ENCODE measurements around the gene TRPV5. TPM values are rescaled to one million over a fixed set of nuclear protein-coding genes. Genes with fewer than 3 reads are reported as not detected.

The TRPV5 gene
- total RNA-seq, 2 experiments from 2014 or later, result 0.06 TPM; not detected in 1

- no peak overlapping the region for H2AFZ ChIP-seq (ENCODE audit: low read length)
- TF ChIP-seq CTCF (conservative IDR thresholded peaks at IDR 0.05; ENCODE audit: low read length), result no peak
- no peak for TF ChIP-seq EZH2phosphoT487 (IDR thresholded peaks at IDR 0.05; ENCODE audit: borderline replicate concordance, low read depth, low read length)
- H3K79me2 ChIP-seq (ENCODE audit: insufficient read depth, low read depth, low read length), result no peaks in the 10 kb centered on the region
- H3K9me3 ChIP-seq (ENCODE audit: low read length), result no peaks in the 10 kb centered on the region
- CTCF ChIA-PET (ENCODE audit: unreplicated experiment), result no interaction called here
- POLR2A ChIA-PET, result no interaction called here
- BruUV-seq (replicated peaks), result no TSS peak
- H3K4me3 ChIP-seq (ENCODE audit: low read depth, low read length, poor library complexity, severe bottlenecking), result no peak overlapping the region
- H4K20me1 ChIP-seq (ENCODE audit: insufficient read depth, low read length), result no peaks in the 10 kb centered on the region
- no peak for DNase-seq (ENCODE audit: low spot score)
- no peaks in the 10 kb centered on the region for H3K4me1 ChIP-seq (ENCODE audit: insufficient read depth, low read length, poor library complexity, severe bottlenecking)
- no peaks in the 10 kb centered on the region for H3K36me3 ChIP-seq (ENCODE audit: insufficient read depth, low read length)
- H3K4me2 ChIP-seq (ENCODE audit: low read length), result no peak overlapping the region
- H3K9me2 ChIP-seq (ENCODE audit: insufficient read depth, low read length), result no peaks in the 10 kb centered on the region
- intact Hi-C loops (cut with micrococcal nuclease; ENCODE audit: unreplicated experiment), result no loop called here
- no peak overlapping the region for H3K27ac ChIP-seq (ENCODE audit: low read depth, low read length, poor library complexity, severe bottlenecking)
Observed at GRCh38 chr7:142870566-142871259, 62.8 kb downstream of the TRPV5 start.

- no TSS peak for BruUV-seq (replicated peaks)
- Histone ChIP-seq H3K4me1 (ENCODE audit: insufficient read depth, low read length, poor library complexity, severe bottlenecking) (no peaks in the 10 kb centered on the region), H3K9me2 (ENCODE audit: insufficient read depth, low read length) (no peaks in the 10 kb centered on the region), H3K36me3 (ENCODE audit: insufficient read depth, low read length) (no peaks in the 10 kb centered on the region), H3K27ac (ENCODE audit: low read depth, low read length, poor library complexity, severe bottlenecking) (no peak overlapping the region), H3K4me2 (ENCODE audit: low read length) (no peak overlapping the region), H2AFZ (ENCODE audit: low read length) (no peak overlapping the region), H4K20me1 (ENCODE audit: insufficient read depth, low read length) (no peaks in the 10 kb centered on the region), H3K9me3 (ENCODE audit: low read length) (no peaks in the 10 kb centered on the region), H3K4me3 (ENCODE audit: low read depth, low read length, poor library complexity, severe bottlenecking) (no peak overlapping the region), H3K79me2 (ENCODE audit: insufficient read depth, low read depth, low read length) (no peaks in the 10 kb centered on the region)
- POLR2A ChIA-PET, result no interaction called here
- intact Hi-C loops (cut with micrococcal nuclease; ENCODE audit: unreplicated experiment), result no loop called here
- TF ChIP-seq EZH2phosphoT487 (IDR thresholded peaks at IDR 0.05; ENCODE audit: borderline replicate concordance, low read depth, low read length) (no peak), CTCF (conservative IDR thresholded peaks at IDR 0.05; ENCODE audit: low read length) (no peak)
- CTCF ChIA-PET (ENCODE audit: unreplicated experiment), result no interaction called here
- no peak for DNase-seq (ENCODE audit: low spot score)
Observed at GRCh38 chr7:142870147-142870559, 63.4 kb downstream of the TRPV5 start.

GRCh38 chr7:142869434-142869833, 64.1 kb downstream of the TRPV5 start:
- Histone ChIP-seq H2AFZ (ENCODE audit: low read length) (no peak overlapping the region), H3K27ac (ENCODE audit: low read depth, low read length, poor library complexity, severe bottlenecking) (no peak overlapping the region)
- CTCF ChIA-PET (ENCODE audit: unreplicated experiment), result no interaction called here

More at GRCh38 chr7:142869434-142869833, 64.1 kb downstream of the TRPV5 start:
- Histone ChIP-seq H3K4me3 (ENCODE audit: low read depth, low read length, poor library complexity, severe bottlenecking) (no peak overlapping the region), H3K4me1 (ENCODE audit: insufficient read depth, low read length, poor library complexity, severe bottlenecking) (no peaks in the 10 kb centered on the region), H4K20me1 (ENCODE audit: insufficient read depth, low read length) (no peaks in the 10 kb centered on the region), H3K4me2 (ENCODE audit: low read length) (no peak overlapping the region), H3K79me2 (ENCODE audit: insufficient read depth, low read depth, low read length) (no peaks in the 10 kb centered on the region), H3K9me3 (ENCODE audit: low read length) (no peaks in the 10 kb centered on the region), H3K36me3 (ENCODE audit: insufficient read depth, low read length) (no peaks in the 10 kb centered on the region), H3K9me2 (ENCODE audit: insufficient read depth, low read length) (no peaks in the 10 kb centered on the region)
- POLR2A ChIA-PET, result interaction anchor here (0.6 kb wide), 1 partner anchor 350 kb away, joined by 3 read pairs; no protein-coding TSS in a partner anchor
- intact Hi-C loops (cut with micrococcal nuclease; ENCODE audit: unreplicated experiment), result no loop called here
- no peak for DNase-seq (ENCODE audit: low spot score)
- no TSS peak for BruUV-seq (replicated peaks)
- TF ChIP-seq EZH2phosphoT487 (IDR thresholded peaks at IDR 0.05; ENCODE audit: borderline replicate concordance, low read depth, low read length), result no peak
- TF ChIP-seq CTCF (conservative IDR thresholded peaks at IDR 0.05; ENCODE audit: low read length), result no peak

Data from OCI-LY7 (cell line).